ENCODE data around the gene LTB4R. TPM values are rescaled to one million over a fixed set of nuclear protein-coding genes. Genes with fewer than 3 reads are reported as not detected.

Gene LTB4R
- total and polyA plus RNA-seq, 9 of the 15 experiments (the other 6 are each of a cell fraction or from before 2014, with no cell fraction given) = 0.38 to 10.5 (median 2.8) TPM

DNA sequence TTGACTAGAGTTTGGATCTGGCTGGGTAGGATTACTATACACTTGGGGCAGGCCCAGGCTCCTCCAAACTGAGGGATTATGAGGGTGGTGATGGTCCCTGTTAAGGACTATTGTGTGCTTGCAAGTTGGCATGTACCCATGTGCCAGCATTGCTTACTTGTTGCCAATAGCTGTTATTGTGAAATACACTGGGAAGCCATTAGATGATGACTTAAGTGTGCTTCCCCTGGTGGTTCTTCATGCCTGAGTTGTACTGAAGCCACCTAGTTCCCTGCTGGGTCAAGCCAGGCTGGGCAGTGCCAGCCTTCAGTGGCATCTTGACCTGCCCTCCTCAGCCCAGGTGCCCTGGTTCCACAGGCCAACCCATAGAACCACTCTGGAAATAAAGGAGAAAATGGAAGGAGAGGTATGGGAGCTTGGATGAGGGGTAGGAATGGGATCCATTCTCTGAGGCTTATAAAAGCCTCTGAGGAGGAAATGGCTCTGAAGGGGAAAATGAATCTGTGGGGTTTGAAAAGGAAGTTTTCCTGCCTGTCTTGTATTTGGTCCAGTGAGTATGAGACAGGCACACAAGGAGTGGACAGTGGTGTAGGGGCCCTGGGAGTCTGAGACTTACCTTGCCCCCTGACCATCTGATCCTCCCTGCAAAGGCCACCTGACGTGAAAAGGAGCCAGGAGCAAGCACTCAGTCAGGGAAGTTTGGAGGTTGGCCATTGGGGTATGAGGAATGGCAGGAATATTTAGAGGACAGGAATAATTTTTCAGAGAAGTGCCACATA is 724 bp downstream of the LTB4R start:
- no peaks in the 10 kb centered on the region for H3K9me1 ChIP-seq (ENCODE audit: control insufficient read depth, insufficient read depth, low read length)
- H2AFZ ChIP-seq (ENCODE audit: low read depth, low read length) = no peak overlapping the region
- H3K27ac ChIP-seq (ENCODE audit: extremely low read depth, low read depth, low read length) = no peak overlapping the region
- H3K4me3 ChIP-seq = no peak overlapping the region
- no peaks in the 10 kb centered on the region for H4K20me1 ChIP-seq (replicated peaks; ENCODE audit: control insufficient read depth, insufficient read depth, low read length)
- FAIRE-seq (no peak), DNase-seq (ENCODE audit: extremely low read depth in 1 of 4, low spot score in 3 of 4) (no peak), ATAC-seq (no peak)
- ChIA-PET CTCF (ENCODE audit: low intra/inter-chr PET ratio) (no interaction called here), POLR2A (interaction anchor here (0.6 kb wide), 1 partner anchor 164 kb away, joined by 4 read pairs; no protein-coding TSS in a partner anchor)
- in situ Hi-C loops (cut with MboI) = no loop called here
- intact Hi-C loops (cut with micrococcal nuclease) = no loop called here
- no peak overlapping the region for H3K4me2 ChIP-seq (ENCODE audit: insufficient read depth, low read length)
- no peaks in the 10 kb centered on the region for H3K9me3 ChIP-seq (replicated peaks; ENCODE audit: control insufficient read depth, insufficient read depth, low read depth, low read length)
- H3K4me1 ChIP-seq (replicated peaks in 1 of 2; ENCODE audit: control insufficient read depth in 2 of 2, insufficient read depth in 2 of 2, low read length in 2 of 2) = peaks cover 19 to 21% of the 10 kb centered on the region in 2 experiments
- no peaks in the 10 kb centered on the region for H3K27me3 ChIP-seq (ENCODE audit: control insufficient read depth in 2 of 2, insufficient read depth in 2 of 2, low read length in 2 of 2)
- TF ChIP-seq, protein P1, sequence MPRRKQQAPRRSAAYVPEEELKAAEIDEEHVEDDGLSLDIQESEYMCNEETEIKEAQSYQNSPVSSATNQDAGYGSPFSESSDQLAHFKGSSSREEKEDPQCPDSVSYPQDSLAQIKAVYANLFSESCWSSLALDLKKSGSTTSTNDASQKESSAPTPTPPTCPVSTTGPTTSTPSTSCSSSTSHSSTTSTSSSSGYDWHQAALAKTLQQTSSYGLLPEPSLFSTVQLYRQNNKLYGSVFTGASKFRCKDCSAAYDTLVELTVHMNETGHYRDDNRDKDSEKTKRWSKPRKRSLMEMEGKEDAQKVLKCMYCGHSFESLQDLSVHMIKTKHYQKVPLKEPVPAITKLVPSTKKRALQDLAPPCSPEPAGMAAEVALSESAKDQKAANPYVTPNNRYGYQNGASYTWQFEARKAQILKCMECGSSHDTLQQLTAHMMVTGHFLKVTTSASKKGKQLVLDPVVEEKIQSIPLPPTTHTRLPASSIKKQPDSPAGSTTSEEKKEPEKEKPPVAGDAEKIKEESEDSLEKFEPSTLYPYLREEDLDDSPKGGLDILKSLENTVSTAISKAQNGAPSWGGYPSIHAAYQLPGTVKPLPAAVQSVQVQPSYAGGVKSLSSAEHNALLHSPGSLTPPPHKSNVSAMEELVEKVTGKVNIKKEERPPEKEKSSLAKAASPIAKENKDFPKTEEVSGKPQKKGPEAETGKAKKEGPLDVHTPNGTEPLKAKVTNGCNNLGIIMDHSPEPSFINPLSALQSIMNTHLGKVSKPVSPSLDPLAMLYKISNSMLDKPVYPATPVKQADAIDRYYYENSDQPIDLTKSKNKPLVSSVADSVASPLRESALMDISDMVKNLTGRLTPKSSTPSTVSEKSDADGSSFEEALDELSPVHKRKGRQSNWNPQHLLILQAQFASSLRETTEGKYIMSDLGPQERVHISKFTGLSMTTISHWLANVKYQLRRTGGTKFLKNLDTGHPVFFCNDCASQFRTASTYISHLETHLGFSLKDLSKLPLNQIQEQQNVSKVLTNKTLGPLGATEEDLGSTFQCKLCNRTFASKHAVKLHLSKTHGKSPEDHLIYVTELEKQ (CRISPR knock-in tag; IDR thresholded peaks at IDR 0.05) = no peak
- no peak for TF ChIP-seq ELF2 (CRISPR knock-in tag; IDR thresholded peaks at IDR 0.05)
- no peak for TF ChIP-seq RBM34 (IDR thresholded peaks at IDR 0.05; ENCODE audit: borderline replicate concordance, insufficient read depth, low read length)
- no peak for TF ChIP-seq MAZ (CRISPR knock-in tag; conservative IDR thresholded peaks at IDR 0.05 in 1 of 2, IDR thresholded peaks at IDR 0.05 in 1 of 2)
- no peaks in the 10 kb centered on the region for H3K79me2 ChIP-seq (ENCODE audit: control insufficient read depth, insufficient read depth, low read length)
- WGBS (ENCODE audit: insufficient coverage, low coverage, missing lambda C conversion rate) = 100% methylated on average over 1 of the region's 1 CpG
- H3K9ac ChIP-seq (ENCODE audit: insufficient read depth in 1 of 2, low read depth in 2 of 2, low read length in 2 of 2) = no peak overlapping the region
- peaks cover 28% of the 10 kb centered on the region; the same call in 2 of the 3 replicates for H3K36me3 ChIP-seq (ENCODE audit: control insufficient read depth, insufficient read depth, low read length)
- no TSS peak for BruUV-seq (replicated peaks)

Data from K562 (cell line).